Measurements from ENCODE around the gene TBC1D22A.

GRCh38 chr22:47147572-47147971 lies 385.1 kb downstream of the TBC1D22A start:
- no peak for TF ChIP-seq POLR2AphosphoS5 (IDR thresholded peaks at IDR 0.05; ENCODE audit: low read depth, low read length)
- TF ChIP-seq POLR2A (IDR thresholded peaks at IDR 0.05; ENCODE audit: borderline replicate concordance, extremely low read depth, insufficient read depth, insufficient read length) = no peak
- no peak for TF ChIP-seq CTCF (IDR thresholded peaks at IDR 0.05 in 2 of 3, conservative IDR thresholded peaks at IDR 0.05 in 1 of 3; ENCODE audit: borderline replicate concordance in 1 of 3, insufficient read depth in 1 of 3, low read depth in 2 of 3, low read length in 2 of 3)
- no peak for TF ChIP-seq REST (IDR thresholded peaks at IDR 0.05; ENCODE audit: low read depth)
- no peak for TF ChIP-seq EZH2 (IDR thresholded peaks at IDR 0.05)
- no peak for TF ChIP-seq TCF7L2 (IDR thresholded peaks at IDR 0.05; ENCODE audit: borderline replicate concordance, extremely low read depth, insufficient read depth, insufficient read length)
- no peak for TF ChIP-seq MAX (IDR thresholded peaks at IDR 0.05)
- TF ChIP-seq SRF (IDR thresholded peaks at IDR 0.05; ENCODE audit: low read depth) = no peak
- TF ChIP-seq SIN3A (IDR thresholded peaks at IDR 0.05; ENCODE audit: low read depth) = no peak
- TF ChIP-seq EGR1 (IDR thresholded peaks at IDR 0.05; ENCODE audit: low read depth) = no peak
- no peak for TF ChIP-seq ZNF274 (IDR thresholded peaks at IDR 0.05; ENCODE audit: low read depth, low read length)
- no peak for TF ChIP-seq EZH2phosphoT487 (IDR thresholded peaks at IDR 0.05; ENCODE audit: borderline replicate concordance)
- TF ChIP-seq JUND (IDR thresholded peaks at IDR 0.05) = no peak
